ENCODE measurements around the gene PA2G4.
"Not testable (repeated sequence)": the region's sequence is repeated elsewhere in the genome, so short reads cannot be mapped to it uniquely, and the experiment has no call there.

Gene PA2G4

GRCh38 chr12:56104109-56104814, at the start of gene PA2G4:
TSS of gene PA2G4 (plus strand) at chr12:56104559. CDS start at chr12:56104738, 179 bp downstream.
- peak; percentile 95 for DNase-seq

- not testable (repeated sequence) for DNase-seq
These were observed 44.4 kb upstream of the PA2G4 start for GRCh38 chr12:56059964-56060363.

GRCh38 chr12:56061982-56062381, 42.4 kb upstream of the PA2G4 start:
- DNase-seq: no peak

- DNase-seq: no peak
These were observed 41.4 kb upstream of the PA2G4 start for GRCh38 chr12:56062996-56063395.

GRCh38 chr12:56071648-56072047, 32.7 kb upstream of the PA2G4 start:
- DNase-seq: no peak

GRCh38 chr12:56074396-56074795, 30.0 kb upstream of the PA2G4 start:
- no peak for DNase-seq

- DNase-seq: not testable (repeated sequence)
These were observed 26.4 kb upstream of the PA2G4 start for GRCh38 chr12:56077966-56078365.

- no peak for DNase-seq
These were observed 25.9 kb upstream of the PA2G4 start for GRCh38 chr12:56078427-56078826.

GRCh38 chr12:56078931-56079722, 25.2 kb upstream of the PA2G4 start:
- DNase-seq: no peak

- DNase-seq: no peak
These were observed 24.4 kb upstream of the PA2G4 start, which contains the start of gene ERBB3 for GRCh38 chr12:56079723-56080555. TSS of gene ERBB3 (plus strand) at chr12:56080165. CDS start at chr12:56080301, 136 bp downstream.

GRCh38 chr12:56080556-56081138, 23.7 kb upstream of the PA2G4 start:
- no peak for DNase-seq

GRCh38 chr12:56081393-56082347, 22.7 kb upstream of the PA2G4 start:
- DNase-seq: no peak

GRCh38 chr12:56082382-56082781, 22.0 kb upstream of the PA2G4 start:
- no peak for DNase-seq

GRCh38 chr12:56082967-56083366, 21.4 kb upstream of the PA2G4 start:
- no peak for DNase-seq

GRCh38 chr12:56084958-56085543, 19.3 kb upstream of the PA2G4 start:
- DNase-seq: no peak

- DNase-seq: no peak
These were observed 18.3 kb upstream of the PA2G4 start for GRCh38 chr12:56086096-56086495.

GRCh38 chr12:56086608-56087007, 17.8 kb upstream of the PA2G4 start:
- no peak for DNase-seq

- no peak for DNase-seq
These were observed 17.1 kb upstream of the PA2G4 start for GRCh38 chr12:56087220-56087619.

GRCh38 chr12:56097738-56098137, 6.6 kb upstream of the PA2G4 start:
- no peak for DNase-seq

- DNase-seq: no peak
These were observed 5.8 kb upstream of the PA2G4 start for GRCh38 chr12:56098592-56098991.

GRCh38 chr12:56099787-56100186, 4.6 kb upstream of the PA2G4 start:
- DNase-seq: no peak

Data from NK-92 treated with Interleukin-12 subunit alpha and Interleukin-12 subunit beta, amount 100 ng/mL, for 24 hours (cell line).